Measurements from ENCODE around the gene MIF4GD.

DNA sequence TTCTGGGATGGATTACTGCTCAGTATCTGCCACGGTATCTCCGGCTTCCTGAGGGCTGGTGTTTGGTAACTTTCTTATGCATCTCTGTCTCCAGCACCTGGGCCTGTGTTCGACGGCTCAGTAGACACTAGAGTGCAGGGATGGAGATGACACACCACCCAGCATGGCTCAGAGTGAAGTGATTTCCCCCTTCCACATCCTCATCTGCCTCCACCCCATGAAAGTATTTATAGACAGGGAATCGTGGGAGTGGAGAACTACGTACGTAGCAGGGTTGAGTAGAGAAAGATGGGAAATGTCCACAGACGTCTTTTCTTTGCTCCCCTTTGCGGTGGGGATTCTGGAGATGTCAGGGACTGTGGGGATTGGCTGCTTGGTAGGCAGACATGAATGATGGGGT is 30.0 kb upstream of the MIF4GD start:
- TF ChIP-seq, protein P1, sequence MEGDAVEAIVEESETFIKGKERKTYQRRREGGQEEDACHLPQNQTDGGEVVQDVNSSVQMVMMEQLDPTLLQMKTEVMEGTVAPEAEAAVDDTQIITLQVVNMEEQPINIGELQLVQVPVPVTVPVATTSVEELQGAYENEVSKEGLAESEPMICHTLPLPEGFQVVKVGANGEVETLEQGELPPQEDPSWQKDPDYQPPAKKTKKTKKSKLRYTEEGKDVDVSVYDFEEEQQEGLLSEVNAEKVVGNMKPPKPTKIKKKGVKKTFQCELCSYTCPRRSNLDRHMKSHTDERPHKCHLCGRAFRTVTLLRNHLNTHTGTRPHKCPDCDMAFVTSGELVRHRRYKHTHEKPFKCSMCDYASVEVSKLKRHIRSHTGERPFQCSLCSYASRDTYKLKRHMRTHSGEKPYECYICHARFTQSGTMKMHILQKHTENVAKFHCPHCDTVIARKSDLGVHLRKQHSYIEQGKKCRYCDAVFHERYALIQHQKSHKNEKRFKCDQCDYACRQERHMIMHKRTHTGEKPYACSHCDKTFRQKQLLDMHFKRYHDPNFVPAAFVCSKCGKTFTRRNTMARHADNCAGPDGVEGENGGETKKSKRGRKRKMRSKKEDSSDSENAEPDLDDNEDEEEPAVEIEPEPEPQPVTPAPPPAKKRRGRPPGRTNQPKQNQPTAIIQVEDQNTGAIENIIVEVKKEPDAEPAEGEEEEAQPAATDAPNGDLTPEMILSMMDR (IDR thresholded peaks at IDR 0.05) = no peak
- no peak for TF ChIP-seq POLR2A (IDR thresholded peaks at IDR 0.05)

All from breast epithelium (tissue), 3 donors.